IPS-18a (cell line): Measurements from ENCODE around the gene CFAP45.

ENCODE experiments used
- H3K27ac ChIP-seq: one replicate; pipeline ENCODE4 v1.5.1; 2013; ENCODE audit warnings: low read length
- H3K27me3 ChIP-seq: one replicate; pipeline ENCODE4 v1.6.1; 2013; ENCODE audit warnings: mild to moderate bottlenecking, low read length; ENCODE audit not compliant: control insufficient read depth, insufficient read depth
- H3K36me3 ChIP-seq: one replicate; pipeline ENCODE4 v1.6.1; 2013; ENCODE audit warnings: low read depth, low read length; ENCODE audit not compliant: control insufficient read depth
- H3K4me1 ChIP-seq: one replicate; pipeline ENCODE4 v1.6.1; 2013; ENCODE audit warnings: low read depth, low read length; ENCODE audit not compliant: control insufficient read depth
- H3K4me3 ChIP-seq: one replicate; pipeline ENCODE4 v1.5.1; 2013; ENCODE audit warnings: low read length
- H3K9ac ChIP-seq: one replicate; pipeline ENCODE4 v1.6.1; 2013; ENCODE audit warnings: mild to moderate bottlenecking, low read length, moderate library complexity
- H3K9me3 ChIP-seq: one replicate; pipeline ENCODE4 v1.6.1; 2013; ENCODE audit warnings: low read depth, low read length; ENCODE audit not compliant: control insufficient read depth

The CFAP45 gene

DNA sequence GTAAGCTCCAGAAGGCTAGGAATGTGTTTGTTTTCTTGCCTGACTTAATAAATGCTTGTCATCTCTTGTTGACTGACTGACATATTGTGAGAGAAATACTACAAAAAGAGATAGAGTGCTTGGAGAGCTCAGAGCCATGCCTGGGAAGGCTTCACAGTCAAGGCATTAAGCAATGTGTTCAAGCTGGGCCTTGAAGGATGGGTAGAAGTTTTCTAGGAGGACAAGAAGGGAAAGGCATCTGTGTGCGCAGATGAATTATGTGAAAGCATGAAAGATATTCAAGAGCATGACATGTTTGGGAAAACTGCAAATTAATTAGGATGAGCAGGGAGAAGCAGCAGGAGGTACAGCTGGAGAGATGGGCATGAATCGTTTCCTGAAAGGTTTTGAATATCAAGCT lies 67.7 kb downstream of the CFAP45 start:
- Histone ChIP-seq H3K4me3 (no peak overlapping the region), H3K36me3 (no peaks in the 10 kb centered on the region), H3K9ac (no peak overlapping the region), H3K9me3 (no peaks in the 10 kb centered on the region), H3K27me3 (peaks cover 22% of the 10 kb centered on the region), H3K27ac (no peak overlapping the region), H3K4me1 (peaks cover 11% of the 10 kb centered on the region)

GRCh38 chr1:159831412-159832141 lies 68.4 kb downstream of the CFAP45 start:
- no peak overlapping the region for H3K4me3 ChIP-seq
- no peaks in the 10 kb centered on the region for H3K9me3 ChIP-seq
- H3K9ac ChIP-seq, result no peak overlapping the region
- peaks cover 22% of the 10 kb centered on the region for H3K27me3 ChIP-seq
- H3K36me3 ChIP-seq, result no peaks in the 10 kb centered on the region
- no peak overlapping the region for H3K27ac ChIP-seq
- H3K4me1 ChIP-seq, result peaks cover 11% of the 10 kb centered on the region

DNA sequence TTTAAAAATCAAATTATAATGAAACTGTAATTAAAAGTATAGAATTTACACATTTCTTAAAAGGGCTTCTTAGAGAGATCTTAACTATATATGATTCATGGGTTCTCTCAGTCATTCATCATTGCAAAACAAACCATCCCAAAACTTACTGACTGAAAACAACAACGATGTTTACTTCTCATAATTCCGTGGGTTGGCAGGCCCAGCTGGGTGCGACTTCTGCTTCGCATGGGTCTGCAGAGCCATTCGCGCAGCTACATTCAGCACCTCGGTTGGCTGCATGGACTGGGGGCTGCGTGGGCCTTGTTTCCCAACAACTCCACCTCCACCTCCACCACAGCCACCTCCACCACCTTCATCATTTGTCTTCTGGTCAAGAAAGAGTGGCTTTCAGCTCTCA lies 69.2 kb downstream of the CFAP45 start:
- H3K9me3 ChIP-seq, result no peaks in the 10 kb centered on the region
- no peak overlapping the region for H3K27ac ChIP-seq
- peaks cover 11% of the 10 kb centered on the region for H3K4me1 ChIP-seq
- no peak overlapping the region for H3K4me3 ChIP-seq
- H3K27me3 ChIP-seq, result peaks cover 22% of the 10 kb centered on the region
- H3K9ac ChIP-seq, result no peak overlapping the region
- H3K36me3 ChIP-seq, result no peaks in the 10 kb centered on the region

DNA sequence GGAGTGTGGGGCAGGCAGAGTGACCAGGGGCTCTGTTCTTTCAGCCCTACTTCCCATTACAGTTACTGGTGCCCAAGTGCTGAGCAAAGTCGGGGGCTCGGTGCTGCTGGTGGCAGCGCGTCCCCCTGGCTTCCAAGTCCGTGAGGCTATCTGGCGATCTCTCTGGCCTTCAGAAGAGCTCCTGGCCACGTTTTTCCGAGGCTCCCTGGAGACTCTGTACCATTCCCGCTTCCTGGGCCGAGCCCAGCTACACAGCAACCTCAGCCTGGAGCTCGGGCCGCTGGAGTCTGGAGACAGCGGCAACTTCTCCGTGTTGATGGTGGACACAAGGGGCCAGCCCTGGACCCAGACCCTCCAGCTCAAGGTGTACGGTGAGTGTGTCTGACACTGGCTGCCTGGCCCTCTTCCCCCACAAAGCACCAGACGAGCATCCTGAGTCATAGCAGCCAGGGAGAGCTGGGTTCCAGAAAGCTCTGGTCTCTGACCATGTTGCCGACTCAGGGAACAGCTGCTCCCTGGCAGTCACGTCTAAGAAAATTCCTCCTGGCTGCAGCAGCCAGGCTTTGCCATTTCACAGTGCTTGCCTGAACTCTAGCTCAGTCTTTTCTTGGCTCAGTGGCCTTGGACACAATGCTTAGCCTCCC lies 70.0 kb downstream of the CFAP45 start:
- Histone ChIP-seq H3K27ac (no peak overlapping the region), H3K27me3 (peaks cover 22% of the 10 kb centered on the region), H3K9ac (no peak overlapping the region), H3K4me1 (peaks cover 11% of the 10 kb centered on the region), H3K9me3 (no peaks in the 10 kb centered on the region), H3K4me3 (no peak overlapping the region), H3K36me3 (no peaks in the 10 kb centered on the region)

- H3K36me3 ChIP-seq, result no peaks in the 10 kb centered on the region
- peaks cover 22% of the 10 kb centered on the region for H3K27me3 ChIP-seq
- no peaks in the 10 kb centered on the region for H3K9me3 ChIP-seq
- peaks cover 11% of the 10 kb centered on the region for H3K4me1 ChIP-seq
- H3K4me3 ChIP-seq, result no peak overlapping the region
- H3K27ac ChIP-seq, result no peak overlapping the region
- no peak overlapping the region for H3K9ac ChIP-seq
Observed at GRCh38 chr1:159829273-159829634, 70.7 kb downstream of the CFAP45 start.

DNA sequence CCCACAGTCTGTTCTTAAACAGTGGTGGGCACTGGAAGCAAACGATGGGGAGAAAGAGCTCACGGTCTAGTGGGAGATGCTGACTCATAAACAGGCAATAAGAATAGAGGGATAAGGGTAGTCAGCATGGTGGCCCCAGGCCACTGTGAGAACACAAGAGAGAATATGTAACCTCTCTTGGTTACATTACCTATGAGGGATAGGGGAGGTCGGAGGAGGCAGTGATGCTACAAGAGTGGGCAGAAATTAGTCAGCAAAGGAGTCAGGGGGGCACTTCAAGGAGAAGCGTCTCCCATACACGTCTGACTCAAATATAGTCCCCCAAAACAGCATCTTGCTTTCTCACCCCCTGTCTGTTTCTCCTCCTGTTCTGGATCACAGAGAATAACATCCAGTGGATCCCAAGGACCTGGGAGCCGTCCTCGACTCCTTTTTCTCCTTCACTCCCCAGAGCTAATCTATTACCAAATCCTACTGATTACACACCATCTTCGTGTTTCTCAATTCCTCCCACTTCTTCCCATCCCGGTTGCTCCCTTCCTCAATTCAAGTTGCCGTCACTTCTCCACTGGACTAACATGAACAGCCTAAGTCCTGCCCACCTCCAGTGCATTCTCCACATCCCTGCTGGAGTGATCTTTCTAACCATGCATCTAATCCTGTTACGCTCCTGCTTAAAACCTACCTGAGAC lies 71.2 kb downstream of the CFAP45 start:
- H3K4me3 ChIP-seq, result no peak overlapping the region
- H3K27me3 ChIP-seq, result peaks cover 22% of the 10 kb centered on the region
- H3K9me3 ChIP-seq, result no peaks in the 10 kb centered on the region
- no peaks in the 10 kb centered on the region for H3K36me3 ChIP-seq
- no peak overlapping the region for H3K9ac ChIP-seq
- peaks cover 11% of the 10 kb centered on the region for H3K4me1 ChIP-seq
- H3K27ac ChIP-seq, result no peak overlapping the region

DNA sequence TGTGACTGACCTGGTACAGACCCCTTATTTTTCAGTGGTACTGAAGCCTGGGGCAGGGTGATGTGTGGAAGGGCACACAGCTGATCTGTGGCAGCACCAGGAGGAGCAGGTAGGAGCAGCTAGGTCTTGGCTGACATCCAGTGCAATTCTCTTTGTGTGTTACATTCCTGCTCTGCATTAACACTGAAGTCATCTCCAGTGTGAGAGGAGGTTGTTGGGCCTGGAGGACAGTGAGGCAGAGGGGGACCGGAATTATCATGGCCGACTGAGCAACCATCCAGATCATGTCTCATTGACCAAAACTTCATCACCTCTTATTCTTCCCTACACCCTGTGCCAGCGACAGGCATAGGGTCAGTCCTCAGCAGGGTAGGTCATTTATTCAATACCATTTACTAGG lies 71.8 kb downstream of the CFAP45 start:
- Histone ChIP-seq H3K4me3 (no peak overlapping the region), H3K27ac (no peak overlapping the region), H3K36me3 (no peaks in the 10 kb centered on the region), H3K9ac (no peak overlapping the region), H3K4me1 (peaks cover 11% of the 10 kb centered on the region), H3K9me3 (no peaks in the 10 kb centered on the region), H3K27me3 (peaks cover 17% of the 10 kb centered on the region)

DNA sequence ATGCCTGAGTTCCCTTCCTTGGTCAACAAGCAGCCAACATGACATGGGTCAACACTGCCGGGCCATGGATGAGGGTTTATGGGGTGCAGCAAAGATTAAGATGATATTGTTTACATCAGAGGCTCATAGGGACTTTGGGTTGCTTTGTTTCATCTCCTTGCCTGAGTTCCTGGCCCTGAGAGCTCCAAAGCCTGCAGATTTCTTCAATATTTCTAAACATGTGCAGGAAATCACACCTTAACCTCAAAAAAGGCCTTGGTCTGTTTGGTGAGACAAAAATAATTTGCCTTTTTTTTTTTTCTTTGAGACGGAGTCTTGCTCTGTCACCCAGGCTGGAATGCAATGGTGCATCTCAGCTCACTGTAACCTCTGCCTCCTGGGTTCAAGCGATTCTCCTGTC lies 72.4 kb downstream of the CFAP45 start:
- H3K4me3 ChIP-seq, result no peak overlapping the region

DNA sequence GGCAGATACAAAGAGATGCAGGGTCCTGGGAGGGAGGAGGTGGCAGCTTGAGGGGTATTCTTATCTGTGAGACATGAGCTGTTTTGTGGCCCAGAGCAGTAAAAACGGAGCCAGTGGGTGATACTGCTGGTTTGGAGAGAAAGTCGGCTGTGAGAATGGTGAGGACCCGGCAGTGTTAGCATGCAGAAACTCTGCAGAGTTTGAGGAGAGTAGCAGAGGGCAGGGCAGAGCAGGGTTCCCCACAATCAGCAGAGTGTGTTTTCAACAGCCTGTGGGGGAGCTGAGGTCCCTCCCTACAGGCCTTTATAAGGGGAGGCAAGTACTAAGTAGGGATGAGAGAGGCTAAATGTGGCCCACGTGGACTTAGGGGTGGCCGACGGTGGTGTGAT lies 72.9 kb downstream of the CFAP45 start:
- H3K27ac ChIP-seq, result no peak overlapping the region

More for the DNA sequence above, 72.4 kb downstream of the CFAP45 start:
- Histone ChIP-seq H3K9me3 (no peaks in the 10 kb centered on the region), H3K9ac (no peak overlapping the region), H3K4me1 (peaks cover 11% of the 10 kb centered on the region), H3K27me3 (peaks cover 13% of the 10 kb centered on the region), H3K27ac (no peak overlapping the region), H3K36me3 (no peaks in the 10 kb centered on the region)

DNA sequence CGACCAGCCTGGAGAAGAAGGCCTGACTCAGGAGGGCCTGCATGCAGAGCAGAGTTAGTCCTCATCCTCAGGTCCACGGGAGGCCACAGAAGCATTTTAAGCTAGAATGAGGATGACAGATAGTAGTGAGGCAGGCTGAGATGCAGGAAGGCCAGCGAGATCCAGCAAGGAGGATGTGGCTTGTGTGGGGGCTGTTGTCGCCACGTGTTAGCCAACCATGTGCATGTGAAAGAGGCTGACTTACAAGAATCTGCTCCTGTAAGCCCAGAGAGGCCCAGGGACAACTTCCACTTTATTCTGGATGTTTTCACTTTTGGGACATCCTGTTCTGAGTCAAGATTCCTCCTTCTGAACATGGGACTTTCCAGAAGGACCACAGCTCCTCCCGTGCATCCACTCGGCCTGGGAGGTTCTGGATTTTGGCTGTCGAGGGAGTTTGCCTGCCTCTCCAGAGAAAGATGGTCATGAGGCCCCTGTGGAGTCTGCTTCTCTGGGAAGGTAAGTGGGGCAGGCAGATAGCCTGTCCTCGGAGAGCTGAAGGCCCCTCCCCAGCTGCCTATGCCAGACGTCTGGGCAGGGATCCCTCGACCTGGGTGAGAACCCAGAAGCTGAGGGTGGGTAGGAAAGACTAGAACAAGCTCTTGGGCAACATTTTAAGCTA lies 73.4 kb downstream of the CFAP45 start, which contains the start of gene SLAMF8:
SLAMF8 (plus strand) TSS at position 433 of the 661 bp plus-strand sequence; CDS start at position 459, 26 bp downstream.
- peaks cover 13% of the 10 kb centered on the region for H3K27me3 ChIP-seq
- no peak within 1 kb of the TSS for H3K9ac ChIP-seq
- no peak within 1 kb of the TSS for H3K27ac ChIP-seq
- H3K9me3 ChIP-seq, result no peaks in the 10 kb centered on the region
- peaks cover 3% of the 10 kb centered on the region for H3K4me1 ChIP-seq
- no peaks in the 10 kb centered on the region for H3K36me3 ChIP-seq
- no peak within 1 kb of the TSS for H3K4me3 ChIP-seq

More for the DNA sequence above, 72.9 kb downstream of the CFAP45 start:
- no peak overlapping the region for H3K9ac ChIP-seq
- no peaks in the 10 kb centered on the region for H3K36me3 ChIP-seq
- H3K27me3 ChIP-seq, result peaks cover 13% of the 10 kb centered on the region
- peaks cover 8% of the 10 kb centered on the region for H3K4me1 ChIP-seq
- no peak overlapping the region for H3K4me3 ChIP-seq
- no peaks in the 10 kb centered on the region for H3K9me3 ChIP-seq

- Histone ChIP-seq H3K9ac (no peak overlapping the region), H3K36me3 (no peaks in the 10 kb centered on the region), H3K27me3 (peaks cover 6% of the 10 kb centered on the region), H3K27ac (no peak overlapping the region), H3K4me1 (no peaks in the 10 kb centered on the region), H3K4me3 (no peak overlapping the region), H3K9me3 (no peaks in the 10 kb centered on the region)
Observed at GRCh38 chr1:159825564-159825963, 74.4 kb downstream of the CFAP45 start.
